ENCODE measurements around the gene OGT. TPM values are rescaled to one million over a fixed set of nuclear protein-coding genes. Genes with fewer than 3 reads are reported as not detected.
A peak's percentile ranks its signal among the peaks of the same experiment; 100 is the strongest.
"Not testable (repeated sequence)": the region's sequence is repeated elsewhere in the genome, so short reads cannot be mapped to it uniquely, and the experiment has no call there.

Gene OGT
- polyA plus RNA-seq, 3 donors = 185 to 346 (median 219) TPM

- not testable (repeated sequence) for DNase-seq (ENCODE audit: extremely low read depth in 1 of 11, low read depth in 9 of 11, low spot score in 4 of 11)
Measured at GRCh38 chrX:71611736-71612135, 78.8 kb downstream of the OGT start.

- DNase-seq (ENCODE audit: extremely low read depth in 1 of 11, low read depth in 9 of 11, low spot score in 4 of 11) = no peak
Measured at GRCh38 chrX:71612256-71612655, 79.4 kb downstream of the OGT start.

- no peak for DNase-seq (ENCODE audit: extremely low read depth in 1 of 11, low read depth in 9 of 11, low spot score in 4 of 11)
Measured at GRCh38 chrX:71615056-71615455, 82.2 kb downstream of the OGT start.

- DNase-seq (ENCODE audit: extremely low read depth in 1 of 11, low read depth in 9 of 11, low spot score in 4 of 11) = no peak
Measured at GRCh38 chrX:71615954-71616353, 83.0 kb downstream of the OGT start.

- no peak for DNase-seq (ENCODE audit: extremely low read depth in 1 of 11, low read depth in 9 of 11, low spot score in 4 of 11)
Measured at GRCh38 chrX:71616672-71617529, 84.0 kb downstream of the OGT start.

- DNase-seq (ENCODE audit: extremely low read depth in 1 of 11, low read depth in 9 of 11, low spot score in 4 of 11) = no peak
Measured at GRCh38 chrX:71617742-71618141, 84.8 kb downstream of the OGT start.

- DNase-seq (ENCODE audit: extremely low read depth in 1 of 11, low read depth in 9 of 11, low spot score in 4 of 11) = no peak
Measured at GRCh38 chrX:71618303-71618721, 85.4 kb downstream of the OGT start, which contains the start of gene CXCR3. TSS of gene CXCR3 (minus strand) at chrX:71618511. CDS start at chrX:71618449, 62 bp downstream.

- no peak for DNase-seq (ENCODE audit: extremely low read depth in 1 of 11, low read depth in 9 of 11, low spot score in 4 of 11)
Measured at GRCh38 chrX:71618787-71619186, 85.9 kb downstream of the OGT start.

GRCh38 chrX:71619193-71619592 is 86.3 kb downstream of the OGT start:
- DNase-seq (ENCODE audit: extremely low read depth in 1 of 11, low read depth in 9 of 11, low spot score in 4 of 11) = no peak

GRCh38 chrX:71619986-71620385 is 87.1 kb downstream of the OGT start:
- no peak for DNase-seq (ENCODE audit: extremely low read depth in 1 of 11, low read depth in 9 of 11, low spot score in 4 of 11)

GRCh38 chrX:71621603-71622002 is 88.7 kb downstream of the OGT start:
- DNase-seq (ENCODE audit: extremely low read depth in 1 of 11, low read depth in 9 of 11, low spot score in 4 of 11) = no peak

- no peak for DNase-seq (ENCODE audit: extremely low read depth in 1 of 11, low read depth in 9 of 11, low spot score in 4 of 11)
Measured at GRCh38 chrX:71622032-71622575, 89.2 kb downstream of the OGT start.

- DNase-seq (ENCODE audit: extremely low read depth in 1 of 11, low read depth in 9 of 11, low spot score in 4 of 11) = peak in 9 of 11 donors; percentile 6 to 55 (median 29)
Measured at GRCh38 chrX:71622576-71623450, 89.9 kb downstream of the OGT start.

GRCh38 chrX:71623714-71624113 is 90.8 kb downstream of the OGT start:
- no peak for DNase-seq (ENCODE audit: extremely low read depth in 1 of 11, low read depth in 9 of 11, low spot score in 4 of 11)

- no peak for DNase-seq (ENCODE audit: extremely low read depth in 1 of 11, low read depth in 9 of 11, low spot score in 4 of 11)
Measured at GRCh38 chrX:71625471-71625870, 92.6 kb downstream of the OGT start.

Other genes starting within 250 kb of the OGT start
- 100 to 1,000 TPM; 614 to 679 (median 636) TPM for gene NONO, start 249.5 kb upstream of the OGT start, polyA plus RNA-seq (ENCODE audit: insufficient read length in 3 of 3)
- 1 to 10 TPM; 1.3 to 1.7 (median 1.5) TPM for gene ITGB1BP2, start 231.4 kb upstream of the OGT start, polyA plus RNA-seq (ENCODE audit: insufficient read length in 3 of 3)
- 10 to 100 TPM; 43.0 to 45.8 (median 45.2) TPM for gene TAF1, start 166.7 kb upstream of the OGT start, polyA plus RNA-seq (ENCODE audit: insufficient read length in 3 of 3)
- 1 to 10 TPM; 2.3 to 3.4 (median 2.7) TPM for gene GCNA, start 45.3 kb downstream of the OGT start, polyA plus RNA-seq (ENCODE audit: insufficient read length in 3 of 3)
- under 1 TPM in 1 of 3 donors, not detected in 2; 0.18 TPM for gene CXCR3, start 85.4 kb downstream of the OGT start, polyA plus RNA-seq (ENCODE audit: insufficient read length in 3 of 3)
- not detected for gene CXorf49, start 185.2 kb downstream of the OGT start, polyA plus RNA-seq (ENCODE audit: insufficient read length in 3 of 3)
- gene CXorf49B, start 230.2 kb downstream of the OGT start, polyA plus RNA-seq (ENCODE audit: insufficient read length in 3 of 3) = not detected

Data from renal cortex interstitium (tissue), 11 donors.